OCI-M1 (cell line): Measurements from ENCODE around the gene BIN2.

ENCODE experiments used
- DNase-seq: peaks from one replicate; lab custom pipeline; 2025; lab: John Stamatoyannopoulos, UW

The BIN2 gene

GRCh38 chr12:51254536-51254935 is 69.4 kb downstream of the BIN2 start:
- no peak for DNase-seq

GRCh38 chr12:51253276-51253675 is 70.7 kb downstream of the BIN2 start:
- peak; percentile 47 for DNase-seq

GRCh38 chr12:51247523-51248206 is 76.3 kb downstream of the BIN2 start:
- no peak for DNase-seq

GRCh38 chr12:51246254-51246853 is 77.6 kb downstream of the BIN2 start:
- peak; percentile 93 for DNase-seq

- no peak for DNase-seq
Measured at GRCh38 chr12:51245476-51246253, 78.3 kb downstream of the BIN2 start.

GRCh38 chr12:51244269-51244668 is 79.7 kb downstream of the BIN2 start:
- DNase-seq, result no peak

GRCh38 chr12:51242876-51243275 is 81.1 kb downstream of the BIN2 start:
- DNase-seq, result no peak

- no peak for DNase-seq
Measured at GRCh38 chr12:51242120-51242519, 81.9 kb downstream of the BIN2 start.

GRCh38 chr12:51240971-51241370 is 83.0 kb downstream of the BIN2 start:
- DNase-seq, result no peak

GRCh38 chr12:51238510-51239334 is 85.3 kb downstream of the BIN2 start, which contains the start of gene DAZAP2:
TSS of gene DAZAP2 (plus strand) at chr12:51238826. CDS start at chr12:51238908, 82 bp downstream.
- DNase-seq, result peak; percentile 97

GRCh38 chr12:51238037-51238509 is 85.9 kb downstream of the BIN2 start:
- DNase-seq, result no peak

GRCh38 chr12:51234530-51234929 is 89.4 kb downstream of the BIN2 start:
- no peak for DNase-seq

GRCh38 chr12:51232642-51233041 is 91.3 kb downstream of the BIN2 start:
- DNase-seq, result no peak
